ENCODE data around the gene INSC.

DNA sequence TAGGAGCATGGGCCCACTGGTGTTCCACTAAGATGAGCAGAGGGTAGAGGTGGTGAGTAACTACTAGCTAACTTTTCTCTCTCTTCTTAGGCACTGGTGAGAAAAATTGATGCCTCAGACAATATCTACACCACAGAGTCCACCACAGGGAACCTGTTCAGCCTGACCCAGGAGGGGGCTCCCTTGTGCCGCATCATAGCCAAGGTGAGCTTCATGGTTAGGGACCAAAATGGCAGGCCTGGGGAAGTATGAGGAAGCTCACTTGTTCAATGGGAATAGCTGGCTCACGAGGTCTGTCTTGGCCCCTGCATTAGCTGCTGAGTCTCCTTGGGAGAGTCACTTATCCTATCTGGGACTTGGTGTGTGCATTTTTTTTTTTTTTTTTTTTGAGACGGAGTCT is 75.9 kb downstream of the INSC start:
- no peak for TF ChIP-seq POLR2AphosphoS5 (IDR thresholded peaks at IDR 0.05)
- TF ChIP-seq, protein P1, sequence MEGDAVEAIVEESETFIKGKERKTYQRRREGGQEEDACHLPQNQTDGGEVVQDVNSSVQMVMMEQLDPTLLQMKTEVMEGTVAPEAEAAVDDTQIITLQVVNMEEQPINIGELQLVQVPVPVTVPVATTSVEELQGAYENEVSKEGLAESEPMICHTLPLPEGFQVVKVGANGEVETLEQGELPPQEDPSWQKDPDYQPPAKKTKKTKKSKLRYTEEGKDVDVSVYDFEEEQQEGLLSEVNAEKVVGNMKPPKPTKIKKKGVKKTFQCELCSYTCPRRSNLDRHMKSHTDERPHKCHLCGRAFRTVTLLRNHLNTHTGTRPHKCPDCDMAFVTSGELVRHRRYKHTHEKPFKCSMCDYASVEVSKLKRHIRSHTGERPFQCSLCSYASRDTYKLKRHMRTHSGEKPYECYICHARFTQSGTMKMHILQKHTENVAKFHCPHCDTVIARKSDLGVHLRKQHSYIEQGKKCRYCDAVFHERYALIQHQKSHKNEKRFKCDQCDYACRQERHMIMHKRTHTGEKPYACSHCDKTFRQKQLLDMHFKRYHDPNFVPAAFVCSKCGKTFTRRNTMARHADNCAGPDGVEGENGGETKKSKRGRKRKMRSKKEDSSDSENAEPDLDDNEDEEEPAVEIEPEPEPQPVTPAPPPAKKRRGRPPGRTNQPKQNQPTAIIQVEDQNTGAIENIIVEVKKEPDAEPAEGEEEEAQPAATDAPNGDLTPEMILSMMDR (IDR thresholded peaks at IDR 0.05; ENCODE audit: poor library complexity, severe bottlenecking) = no peak
- no peak for TF ChIP-seq EZH2 (IDR thresholded peaks at IDR 0.05; ENCODE audit: borderline replicate concordance, insufficient read depth, low read length, poor library complexity, severe bottlenecking)
- no peak for TF ChIP-seq EP300 (conservative IDR thresholded peaks at IDR 0.05; ENCODE audit: poor library complexity, severe bottlenecking)
- no peak for TF ChIP-seq SMC3 (conservative IDR thresholded peaks at IDR 0.05; ENCODE audit: poor library complexity)
